Neural crest cell (in vitro differentiated cells): Measurements from ENCODE around the gene PUM2. TPM values are rescaled to one million over a fixed set of nuclear protein-coding genes. Genes with fewer than 3 reads are reported as not detected.
A peak's percentile ranks its signal among the peaks of the same experiment; 100 is the strongest.

Experiments
- DNase-seq: peaks from one replicate; pipeline ENCODE4 v3.0.0; 2021; ENCODE audit warnings: low read depth, mixed read lengths, low spot score
- H3K27ac Mint-ChIP-seq: one replicate; pipeline ENCODE4 v1.8.0; 2021; ENCODE audit warnings: mild to moderate bottlenecking, mixed read lengths; ENCODE audit not compliant: unreplicated experiment
- H3K27me3 Mint-ChIP-seq: 2 replicates; pipeline ENCODE4 v1.8.0; 2021; ENCODE audit warnings: low read depth, mild to moderate bottlenecking, mixed read lengths
- H3K36me3 Mint-ChIP-seq: 2 replicates; pipeline ENCODE4 v1.8.0; 2021; ENCODE audit warnings: low read depth, mild to moderate bottlenecking, mixed read lengths
- H3K4me1 Mint-ChIP-seq: 2 replicates; pipeline ENCODE4 v1.8.0; 2021; ENCODE audit warnings: mixed read lengths
- H3K4me3 Mint-ChIP-seq: one replicate; pipeline ENCODE4 v1.8.0; 2021; ENCODE audit warnings: mild to moderate bottlenecking, mixed read lengths
- H3K9me3 Mint-ChIP-seq: 2 replicates; pipeline ENCODE4 v1.8.0; 2021; ENCODE audit warnings: mixed read lengths
- CTCF ChIP-seq: fragments of 200-600 bp; sonication (generic); conservative IDR thresholded peaks from 2 replicates; pipeline ENCODE4 v1.5.0; 2021; ENCODE audit warnings: antibody characterized with exemption, mild to moderate bottlenecking
- total RNA-seq: library from RNA; stranded (reverse); gene quantifications from 2 replicates; pipeline ENCODE4 v1.2.1, GENCODE V29; 2021

Gene PUM2
- total RNA-seq, 1 donor from 2014 or later: 110 TPM

GRCh38 chr2:20200697-20201555, 149.7 kb downstream of the PUM2 start:
- H3K27me3 Mint-ChIP-seq: no peaks in the 10 kb centered on the region
- H3K4me1 Mint-ChIP-seq: peaks cover 16% of the 10 kb centered on the region

GRCh38 chr2:20199633-20200270, 150.9 kb downstream of the PUM2 start:
- Mint-ChIP-seq H3K36me3 (peaks cover 19% of the 10 kb centered on the region), H3K27ac (no peak overlapping the region), H3K4me3 (no peak overlapping the region), H3K9me3 (no peaks in the 10 kb centered on the region), H3K27me3 (no peaks in the 10 kb centered on the region), H3K4me1 (peaks cover 17% of the 10 kb centered on the region)
- DNase-seq: no peak
- no peak for TF ChIP-seq CTCF

More at GRCh38 chr2:20200697-20201555, 149.7 kb downstream of the PUM2 start:
- no peak overlapping the region for H3K27ac Mint-ChIP-seq
- H3K9me3 Mint-ChIP-seq: no peaks in the 10 kb centered on the region
- DNase-seq: no peak
- H3K4me3 Mint-ChIP-seq: no peak overlapping the region
- no peak for TF ChIP-seq CTCF
- peaks cover 19% of the 10 kb centered on the region for H3K36me3 Mint-ChIP-seq

GRCh38 chr2:20198796-20199632, 151.6 kb downstream of the PUM2 start:
- no peaks in the 10 kb centered on the region for H3K9me3 Mint-ChIP-seq
- H3K36me3 Mint-ChIP-seq: peaks cover 19% of the 10 kb centered on the region
- DNase-seq: no peak
- no peak for TF ChIP-seq CTCF
- no peak overlapping the region for H3K4me3 Mint-ChIP-seq
- H3K27ac Mint-ChIP-seq: peak overlapping the region; percentile 63
- no peaks in the 10 kb centered on the region for H3K27me3 Mint-ChIP-seq
- peaks cover 20% of the 10 kb centered on the region for H3K4me1 Mint-ChIP-seq

Other genes with a start within 250 kb of the PUM2 start
- 81.0 and 85.4 TPM in 2 replicates for gene SDC1, start 125.7 kb downstream of the PUM2 start, total RNA-seq
- 146 and 150 TPM in 2 replicates for gene RHOB, start 96.2 kb upstream of the PUM2 start, total RNA-seq